ENCODE results near the gene FGD3.

The FGD3 gene

GRCh38 chr9:93017621-93018020 is 70.3 kb downstream of the FGD3 start:
- H3K4me3 ChIP-seq (ENCODE audit: low read length) = no peak overlapping the region
- no peak for TF ChIP-seq CTCF (conservative IDR thresholded peaks at IDR 0.05; ENCODE audit: low read depth, low read length)
- no peak for DNase-seq (ENCODE audit: low read depth)

- H3K4me3 ChIP-seq (ENCODE audit: low read length) = no peak overlapping the region
- no peak for DNase-seq (ENCODE audit: low read depth)
- no peak for TF ChIP-seq CTCF (conservative IDR thresholded peaks at IDR 0.05; ENCODE audit: low read depth, low read length)
Measured at GRCh38 chr9:93020151-93020550, 72.8 kb downstream of the FGD3 start.

- TF ChIP-seq CTCF (conservative IDR thresholded peaks at IDR 0.05; ENCODE audit: low read depth, low read length) = no peak
- H3K4me3 ChIP-seq (ENCODE audit: low read length) = no peak overlapping the region
- DNase-seq (ENCODE audit: low read depth) = no peak
Measured at GRCh38 chr9:93020771-93021670, 73.7 kb downstream of the FGD3 start.

DNA sequence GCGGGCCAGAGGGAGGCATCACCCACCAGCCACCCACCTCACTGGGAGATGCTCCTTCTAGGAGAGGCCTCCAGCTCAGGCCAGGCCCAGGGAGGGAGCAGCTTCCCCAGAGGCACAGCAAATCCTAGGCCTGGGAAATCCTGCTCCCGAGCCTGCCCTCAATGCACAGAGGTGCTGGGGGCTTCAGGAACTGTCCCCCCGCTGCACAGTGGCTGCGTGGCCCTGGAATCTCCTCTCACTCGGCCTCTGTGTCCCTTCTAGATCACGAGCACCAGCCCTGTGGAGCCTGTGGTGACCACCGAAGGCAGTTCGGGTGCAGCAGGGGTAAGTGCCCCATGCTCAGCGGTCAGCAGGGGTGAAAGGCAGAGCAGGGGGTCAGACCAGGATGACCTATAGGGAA is 74.7 kb downstream of the FGD3 start:
- TF ChIP-seq CTCF (conservative IDR thresholded peaks at IDR 0.05; ENCODE audit: low read depth, low read length) = no peak
- DNase-seq (ENCODE audit: low read depth) = no peak
- H3K4me3 ChIP-seq (ENCODE audit: low read length) = no peak overlapping the region

GRCh38 chr9:93022721-93023520 is 75.6 kb downstream of the FGD3 start:
- no peak for TF ChIP-seq CTCF (conservative IDR thresholded peaks at IDR 0.05; ENCODE audit: low read depth, low read length)
- no peak for DNase-seq (ENCODE audit: low read depth)
- no peak overlapping the region for H3K4me3 ChIP-seq (ENCODE audit: low read length)

DNA sequence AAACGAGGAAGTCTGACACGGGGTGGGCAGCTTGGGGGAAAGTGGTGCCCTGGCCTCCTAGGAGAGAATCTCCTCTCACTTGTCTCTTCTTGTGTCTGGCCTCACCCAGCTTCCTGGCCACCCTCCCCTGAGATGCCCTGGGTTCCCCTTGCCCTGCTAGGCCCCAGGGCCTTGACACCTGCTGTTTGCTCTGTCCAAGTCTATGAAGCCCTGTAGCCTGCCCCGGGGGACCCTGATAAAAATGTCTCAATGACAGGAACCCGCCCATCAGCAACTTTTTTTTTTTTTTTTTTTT is 76.1 kb downstream of the FGD3 start:
- H3K4me3 ChIP-seq (ENCODE audit: low read length) = no peak overlapping the region
- no peak for DNase-seq (ENCODE audit: low read depth)
- no peak for TF ChIP-seq CTCF (conservative IDR thresholded peaks at IDR 0.05; ENCODE audit: low read depth, low read length)

- TF ChIP-seq CTCF (conservative IDR thresholded peaks at IDR 0.05; ENCODE audit: low read depth, low read length) = no peak
- no peak for DNase-seq (ENCODE audit: low read depth)
- no peak overlapping the region for H3K4me3 ChIP-seq (ENCODE audit: low read length)
Measured at GRCh38 chr9:93024646-93024910, 77.3 kb downstream of the FGD3 start.

Measured in retinal pigment epithelial cell (primary cell).